Spleen (tissue), 11 donors: ENCODE data around the gene PTPRZ1. TPM values are rescaled to one million over a fixed set of nuclear protein-coding genes. Genes with fewer than 3 reads are reported as not detected.

ENCODE experiments used
- DNase-seq: peaks from one replicate; pipeline ENCODE4 v3.0.0-alpha.2; 2020
- H3K27ac ChIP-seq, 8 donors: fragments of 200-600 bp; sonication (generic) in 7 of 8; 1 replicate in 4 of 8; 2 replicates in 4 of 8; pipeline versions ENCODE4 v1.5.0 to v1.8.0; 2016 to 2021; ENCODE audit warnings: inconsistent platforms in 4 of 8, mild to moderate bottlenecking in 4 of 8, moderate library complexity in 1 of 8
- H3K27me3 ChIP-seq, 7 donors: fragments of 200-600 bp; sonication (generic) in 6 of 7; replicated peaks in 1 of 7; 1 replicate in 4 of 7; 2 replicates in 3 of 7; pipeline versions ENCODE4 v1.5.0 to v1.8.0; 2016 to 2021; ENCODE audit warnings: inconsistent platforms in 3 of 7, mild to moderate bottlenecking in 1 of 7
- H3K36me3 ChIP-seq, 6 donors: fragments of 200-600 bp; sonication (generic) in 5 of 6; 1 replicate in 4 of 6; 2 replicates in 2 of 6; pipeline versions ENCODE4 v1.5.0 to v1.8.0; 2016 to 2021; ENCODE audit warnings: inconsistent platforms in 2 of 6
- H3K4me1 ChIP-seq, 6 donors: fragments of 200-600 bp; sonication (generic) in 5 of 6; 1 replicate in 3 of 6; 2 replicates in 3 of 6; pipeline versions ENCODE4 v1.5.0 to v1.8.0; 2016 to 2021; ENCODE audit warnings: inconsistent platforms in 3 of 6
- H3K4me3 ChIP-seq, 8 donors: fragments of 200-600 bp; sonication (generic) in 7 of 8; 1 replicate in 4 of 8; 2 replicates in 4 of 8; pipeline versions ENCODE4 v1.5.0 to v1.8.0; 2016 to 2021; ENCODE audit warnings: inconsistent platforms in 4 of 8, mild to moderate bottlenecking in 4 of 8, moderate library complexity in 2 of 8
- H3K9me3 ChIP-seq, 8 donors: fragments of 200-600 bp; sonication (generic) in 7 of 8; 1 replicate in 4 of 8; 2 replicates in 4 of 8; pipeline versions ENCODE4 v1.5.0 to v1.8.0; 2016 to 2021; ENCODE audit warnings: inconsistent platforms in 4 of 8
- CTCF ChIP-seq, 11 experiments: fragments of 200-600 bp in 7 of 11; fragments of 450-650 bp in 4 of 11; sonication (generic) in 4 of 11; IDR thresholded peaks in 8 of 11; conservative IDR thresholded peaks in 3 of 11; 1 replicate in 7 of 11; 2 replicates in 4 of 11; pipeline versions ENCODE4 v1.4.0 to v1.8.0; 2016 to 2021; ENCODE audit warnings: antibody characterized with exemption in 11 of 11, inconsistent platforms in 4 of 11, mild to moderate bottlenecking in 1 of 11
- POLR2A ChIP-seq, 3 donors: fragments of 450-650 bp; IDR thresholded peaks; one replicate each; pipeline ENCODE4 v1.5.1; 2017; ENCODE audit warnings: antibody characterized with exemption in 3 of 3, mild to moderate bottlenecking in 1 of 3
- POLR2AphosphoS5 ChIP-seq, 3 donors: sonication (generic); formaldehyde crosslinking; IDR thresholded peaks; one replicate each; pipeline ENCODE4 v1.5.1; 2017; ENCODE audit warnings: antibody characterized with exemption in 3 of 3
- WGBS, 5 donors: extraction: QIAGEN DNeasy Blood & Tissue Kit in 3 of 5; methylation state at CpG; one replicate each; pipeline versions ENCODE4 v1.1.5 to v1.1.7; 2013 to 2018; 5-methylcytosine and 5-hydroxymethylcytosine counted together
- intact Hi-C: fragments of 100-400 bp; cut with DNase I; formaldehyde crosslinking; loops from one replicate; pipeline ENCODE4 v1.15.0; 2023; ENCODE audit warnings: low total_unique reads
- polyA plus RNA-seq, 3 donors: library from polyadenylated mRNA; stranded (reverse); fragments of 200-250 nt; gene quantifications; one replicate each; pipeline ENCODE4 v1.2.1, GENCODE V29; 2013
- total RNA-seq, 7 donors: library from RNA; depleted of rRNA in 3 of 7; stranded (reverse); fragments of >200 nt in 3 of 7; fragmentation: NEBNext Ultra II Directional in 4 of 7; extraction: Animal tissue kit (Norgen Biotek cat#: 25700) in 4 of 7; gene quantifications; one replicate each; pipeline versions ENCODE4 v1.1.0 to v1.2.1, GENCODE V29; 2016 to 2021
- donor health status: healthy with polysubstance abuse.
- donor health status: DM: no; HTN: no; CAD: no; lungs with moderate emphysema.
- donor health status: DM: no; HTN: no; CAD: no.
- donor health status: Bipolar disorder and iron deficiency.
- donor health status: healthy.
- donor health status: DM: no; HTN: no; CAD: no.
- donor health status: DM: yes; HTN: yes; CAD: no.

PTPRZ1 gene
- total and polyA plus RNA-seq, 10 donors = 0.87 to 5.9 (median 1.4) TPM

GRCh38 chr7:122082160-122082559 is 209.2 kb downstream of the PTPRZ1 start:
- peaks cover 0 to 68% (median 13%) of the 10 kb centered on the region in 6 donors for H3K36me3 ChIP-seq
- no peaks in the 10 kb centered on the region for H3K27me3 ChIP-seq
- intact Hi-C loops = no loop called here
- DNase-seq = no peak
- no peaks in the 10 kb centered on the region for H3K9me3 ChIP-seq
- no peak overlapping the region for H3K4me3 ChIP-seq
- no peak overlapping the region for H3K27ac ChIP-seq
- H3K4me1 ChIP-seq = no peaks in the 10 kb centered on the region
- TF ChIP-seq POLR2A (IDR thresholded peaks at IDR 0.05) (no peak), POLR2AphosphoS5 (IDR thresholded peaks at IDR 0.05) (no peak), CTCF (IDR thresholded peaks at IDR 0.05 in 8 of 11, conservative IDR thresholded peaks at IDR 0.05 in 3 of 11) (no peak)

DNA sequence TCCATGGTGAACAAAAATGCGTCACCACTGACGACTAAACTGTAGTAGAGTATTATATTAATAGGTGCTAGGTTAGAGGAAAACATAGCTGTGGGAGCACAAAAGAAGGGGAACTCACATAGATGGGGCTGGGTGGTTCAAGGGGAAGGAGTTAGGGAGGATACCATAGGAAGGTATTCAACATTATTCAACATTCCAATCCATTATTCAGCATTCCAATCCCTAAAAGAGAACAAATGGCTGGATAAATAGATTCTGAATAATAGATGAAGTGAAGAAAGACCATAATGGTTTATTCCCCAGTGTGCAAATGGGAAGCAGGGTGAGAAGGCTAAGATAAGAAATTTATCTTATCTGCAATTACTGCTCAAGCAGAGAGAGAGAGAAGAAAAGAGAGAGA is 209.7 kb downstream of the PTPRZ1 start:
- no peak overlapping the region for H3K27ac ChIP-seq
- 89 to 98% (median 92%) methylated on average over 2 of the region's 2 CpGs for WGBS, 5 donors
- intact Hi-C loops = no loop called here
- H3K4me3 ChIP-seq = no peak overlapping the region
- no peaks in the 10 kb centered on the region for H3K27me3 ChIP-seq
- H3K9me3 ChIP-seq = no peaks in the 10 kb centered on the region
- no peaks in the 10 kb centered on the region for H3K4me1 ChIP-seq
- H3K36me3 ChIP-seq = peaks cover 0 to 63% (median 9%) of the 10 kb centered on the region in 6 donors
- no peak for TF ChIP-seq POLR2AphosphoS5 (IDR thresholded peaks at IDR 0.05)
- no peak for DNase-seq

DNA sequence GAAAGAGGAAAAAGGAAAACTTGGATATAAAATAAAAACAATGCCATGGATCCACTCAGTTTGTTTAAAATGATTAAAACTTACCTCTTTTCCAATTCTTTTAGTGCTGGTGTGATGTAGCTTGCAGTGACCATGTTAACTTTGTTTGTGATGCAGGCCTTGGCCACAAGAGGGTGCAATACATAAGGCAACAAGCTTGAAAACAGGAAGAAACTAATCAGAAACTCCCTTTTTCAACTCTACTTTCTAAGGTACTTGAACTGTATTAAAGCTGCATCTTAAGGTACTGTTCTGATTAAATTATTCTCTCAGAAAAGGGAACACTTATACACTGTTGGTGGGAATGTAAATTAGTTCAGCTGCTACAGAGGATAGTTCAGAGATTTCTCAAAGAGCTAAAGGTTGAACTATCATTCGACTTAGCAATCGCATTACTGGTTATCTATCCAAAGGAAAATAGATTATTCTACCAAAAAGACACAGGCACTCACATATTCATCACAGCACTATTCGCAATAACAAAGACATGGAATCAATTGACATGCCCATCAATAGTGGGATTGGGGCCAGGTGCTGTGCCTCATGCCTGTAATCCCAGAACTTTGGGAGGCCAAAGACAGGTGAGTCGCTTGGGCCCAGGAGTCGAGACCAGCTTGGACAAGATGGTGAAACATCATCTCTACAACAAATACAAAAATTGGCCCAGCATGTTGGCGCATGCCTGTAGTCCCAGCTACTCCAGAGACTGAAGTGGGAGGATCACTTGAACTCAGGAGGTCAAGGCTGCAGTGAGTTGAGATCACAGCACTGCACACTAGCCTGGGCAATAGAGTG is 220.2 kb downstream of the PTPRZ1 start:
- DNase-seq = no peak
- Histone ChIP-seq H3K27me3 (no peaks in the 10 kb centered on the region), H3K36me3 (peaks cover 0 to 32% (median 0%) of the 10 kb centered on the region in 6 donors), H3K27ac (no peak overlapping the region), H3K9me3 (no peaks in the 10 kb centered on the region), H3K4me3 (no peak overlapping the region), H3K4me1 (peaks cover 0 to 5% (median 0%) of the 10 kb centered on the region in 6 donors)
- TF ChIP-seq CTCF (IDR thresholded peaks at IDR 0.05 in 8 of 11, conservative IDR thresholded peaks at IDR 0.05 in 3 of 11) (peak in 10 of 11 experiments; percentile 13 to 79 (median 63)), POLR2AphosphoS5 (IDR thresholded peaks at IDR 0.05) (no peak)
- intact Hi-C loops = loop anchor here (5.0 kb wide), 1 partner anchor 439 kb away; no protein-coding TSS in a partner anchor
- WGBS, 5 donors = 88 to 97% (median 93%) methylated on average over 6 of the region's 6 CpGs

DNA sequence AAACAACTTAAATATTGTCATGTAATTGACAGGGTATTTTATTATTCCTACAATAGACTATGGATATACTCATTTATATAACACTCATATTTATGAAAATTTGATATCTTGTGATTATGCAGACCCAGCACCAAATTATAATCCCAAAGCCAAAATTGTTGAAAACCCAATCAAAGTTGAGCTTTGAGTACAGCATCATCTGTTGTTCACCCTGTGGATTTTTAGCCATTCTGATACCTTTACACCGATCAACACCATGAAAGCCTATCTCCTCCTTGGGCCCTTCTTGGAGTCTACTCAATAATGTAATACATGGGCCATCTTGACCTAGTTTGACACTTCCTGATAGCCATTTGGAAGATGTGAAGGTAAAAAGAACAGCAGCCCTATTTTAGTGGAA is 221.6 kb downstream of the PTPRZ1 start:
- intact Hi-C loops = loop anchor here (5.0 kb wide), 1 partner anchor 438 kb away; no protein-coding TSS in a partner anchor
- Histone ChIP-seq H3K4me3 (no peak overlapping the region), H3K4me1 (peaks cover 0 to 5% (median 0%) of the 10 kb centered on the region in 6 donors), H3K27ac (no peak overlapping the region), H3K9me3 (no peaks in the 10 kb centered on the region), H3K27me3 (no peaks in the 10 kb centered on the region), H3K36me3 (peaks cover 0 to 18% (median 0%) of the 10 kb centered on the region in 6 donors)
- no peak for DNase-seq
- WGBS, 5 donors = 91 to 100% (median 95%) methylated on average over 1 of the region's 1 CpG
- no peak for TF ChIP-seq POLR2AphosphoS5 (IDR thresholded peaks at IDR 0.05)

DNA sequence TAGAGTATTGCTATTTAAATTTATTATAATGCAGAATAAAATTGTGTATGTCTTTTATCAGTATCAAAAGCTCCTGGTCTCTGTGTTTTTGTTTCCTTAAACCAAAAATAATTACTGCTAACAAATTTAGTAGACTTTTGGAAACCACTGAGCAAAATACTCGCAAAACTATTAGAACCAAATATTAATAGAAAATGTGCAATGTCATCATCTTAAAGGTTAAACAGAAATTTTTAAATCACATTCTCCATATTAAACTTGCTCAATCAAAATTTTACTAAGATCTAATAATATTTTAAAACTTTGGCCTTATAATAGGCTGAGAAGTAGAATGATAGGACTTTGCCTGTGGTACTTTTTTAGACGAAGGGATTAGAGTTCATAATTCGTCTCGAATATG is 222.7 kb downstream of the PTPRZ1 start:
- H3K36me3 ChIP-seq = peaks cover 0 to 17% (median under 1%) of the 10 kb centered on the region in 6 donors
- TF ChIP-seq POLR2AphosphoS5 (IDR thresholded peaks at IDR 0.05) (no peak), POLR2A (IDR thresholded peaks at IDR 0.05) (no peak), CTCF (IDR thresholded peaks at IDR 0.05 in 8 of 11, conservative IDR thresholded peaks at IDR 0.05 in 3 of 11) (no peak)
- no peaks in the 10 kb centered on the region for H3K9me3 ChIP-seq
- no peak overlapping the region for H3K27ac ChIP-seq
- 70 to 80% (median 78%) methylated on average over 4 of the region's 4 CpGs for WGBS, 5 donors
- no peaks in the 10 kb centered on the region for H3K27me3 ChIP-seq
- peaks cover 0 to 5% (median 0%) of the 10 kb centered on the region in 6 donors for H3K4me1 ChIP-seq
- H3K4me3 ChIP-seq = no peak overlapping the region
- intact Hi-C loops = no loop called here
- DNase-seq = no peak
